HepG2 (cell line): Measurements from ENCODE around the gene PPP1R13B. TPM values are rescaled to one million over a fixed set of nuclear protein-coding genes. Genes with fewer than 3 reads are reported as not detected.

Source experiments
- ATF7 ChIP-seq, 2 experiments: fragments of 450-650 bp in 1 of 2; sonication (generic) in 1 of 2; formaldehyde crosslinking in 1 of 2; IDR thresholded peaks; 2 replicates each; pipeline versions ENCODE4 v1.4.0 to v1.6.1; 2016 to 2020; ENCODE audit warnings: antibody characterized with exemption in 1 of 2, mild to moderate bottlenecking in 1 of 2, missing genetic modification reagents in 1 of 2
- NFE2L2 ChIP-seq: fragments of 150-350 bp; IDR thresholded peaks from 2 replicates; pipeline ENCODE4 v1.6.1; 2014; ENCODE audit warnings: low read length
- NFRKB ChIP-seq: fragments of 450-650 bp; IDR thresholded peaks from 2 replicates; pipeline ENCODE4 v1.6.1; 2017
- POLR2A ChIP-seq, 2 experiments: IDR thresholded peaks; 2 replicates each; pipeline ENCODE4 v1.6.1; 2011; ENCODE audit warnings: low read depth in 2 of 2, low read length in 2 of 2, mild to moderate bottlenecking in 1 of 2, moderate library complexity in 1 of 2; ENCODE audit not compliant: insufficient read depth in 1 of 2
- POLR2AphosphoS5 ChIP-seq: IDR thresholded peaks from 2 replicates; pipeline ENCODE4 v1.6.1; 2012; ENCODE audit warnings: low read depth, low read length
- SIN3A ChIP-seq: IDR thresholded peaks from 2 replicates; pipeline ENCODE4 v1.6.1; 2011; ENCODE audit warnings: low read depth, mild to moderate bottlenecking, control low read depth, low read length, borderline replicate concordance
- SRY ChIP-seq: sonication (generic); formaldehyde crosslinking; IDR thresholded peaks from 2 replicates; pipeline ENCODE4 v1.8.0; 2022; ENCODE audit warnings: mild to moderate bottlenecking, missing genetic modification reagents
- TGIF2 ChIP-seq: IDR thresholded peaks from 2 replicates; pipeline ENCODE4 v1.6.1; 2016; ENCODE audit warnings: control low read depth, missing compliant biosample characterization
- TIGD3 ChIP-seq: sonication (generic); formaldehyde crosslinking; IDR thresholded peaks from 2 replicates; pipeline ENCODE4 v1.5.1; 2020; ENCODE audit warnings: mild to moderate bottlenecking, missing genetic modification reagents, borderline replicate concordance
- ZNF335 ChIP-seq: sonication (generic); formaldehyde crosslinking; IDR thresholded peaks from 2 replicates; pipeline ENCODE4 v1.4.0; 2020; ENCODE audit warnings: missing genetic modification reagents
- ZNF460 ChIP-seq: sonication (generic); formaldehyde crosslinking; IDR thresholded peaks from 2 replicates; pipeline ENCODE4 v1.5.1; 2020; ENCODE audit warnings: missing genetic modification reagents, mild to moderate bottlenecking, borderline replicate concordance
- ZNF678 ChIP-seq: sonication (generic); formaldehyde crosslinking; IDR thresholded peaks from 2 replicates; pipeline ENCODE4 v1.4.0; 2020; ENCODE audit warnings: mild to moderate bottlenecking, missing genetic modification reagents
- ZNF737 ChIP-seq: sonication (generic); formaldehyde crosslinking; IDR thresholded peaks from 2 replicates; pipeline ENCODE4 v1.5.0; 2020; ENCODE audit warnings: missing genetic modification reagents, mild to moderate bottlenecking, borderline replicate concordance
- ZNF772 ChIP-seq: sonication (generic); formaldehyde crosslinking; IDR thresholded peaks from 2 replicates; pipeline ENCODE4 v1.5.0; 2020; ENCODE audit warnings: mild to moderate bottlenecking, missing genetic modification reagents
- ZNF878 ChIP-seq: sonication (generic); formaldehyde crosslinking; IDR thresholded peaks from 2 replicates; pipeline ENCODE4 v1.8.1; 2023; ENCODE audit warnings: mild to moderate bottlenecking, missing genetic modification reagents, moderate library complexity
- polyA plus RNA-seq, 8 experiments: library from polyadenylated mRNA; depleted of rRNA in 3 of 8; stranded (reverse) in 7 of 8; unstranded in 1 of 8; fragments of >200 nt; fragmentation: Illumina TruSeq in 4 of 8; extraction: Trizol in 4 of 8; gene quantifications; 2 replicates each; pipeline versions ENCODE4 v1.2.1 to v1.2.3, GENCODE V29; 2011 to 2016; ENCODE audit warnings: low read depth in 4 of 8, missing spikeins in 1 of 8, mixed read lengths in 1 of 8; ENCODE audit not compliant: insufficient read depth in 1 of 8
- total RNA-seq, 5 experiments: library from RNA; depleted of rRNA; stranded (reverse); fragments of >200 nt; fragmentation: Illumina TruSeq; extraction: Trizol; gene quantifications; 2 replicates each; pipeline ENCODE4 v1.2.3, GENCODE V29; 2016; ENCODE audit warnings: low read depth in 1 of 5
- TF ChIP-seq, protein P1 (sequence below): sonication (generic); formaldehyde crosslinking; IDR thresholded peaks from 2 replicates; pipeline ENCODE4 v1.4.0; 2020; ENCODE audit warnings: missing genetic modification reagents, mild to moderate bottlenecking, borderline replicate concordance
- TF ChIP-seq, protein P2 (sequence below): sonication (generic); formaldehyde crosslinking; IDR thresholded peaks from 2 replicates; pipeline ENCODE4 v1.5.1; 2020; ENCODE audit warnings: mild to moderate bottlenecking, moderate library complexity, missing genetic modification reagents
- TF ChIP-seq, protein P3 (sequence below): sonication (generic); formaldehyde crosslinking; IDR thresholded peaks from 2 replicates; pipeline ENCODE4 v1.4.0; 2020; ENCODE audit warnings: missing genetic modification reagents, mild to moderate bottlenecking, borderline replicate concordance

The PPP1R13B gene
- total and polyA plus RNA-seq, 2 of the 13 experiments (the other 11 are each of a cell fraction or from before 2014, with no cell fraction given) = 4.6 to 9.4 TPM

DNA sequence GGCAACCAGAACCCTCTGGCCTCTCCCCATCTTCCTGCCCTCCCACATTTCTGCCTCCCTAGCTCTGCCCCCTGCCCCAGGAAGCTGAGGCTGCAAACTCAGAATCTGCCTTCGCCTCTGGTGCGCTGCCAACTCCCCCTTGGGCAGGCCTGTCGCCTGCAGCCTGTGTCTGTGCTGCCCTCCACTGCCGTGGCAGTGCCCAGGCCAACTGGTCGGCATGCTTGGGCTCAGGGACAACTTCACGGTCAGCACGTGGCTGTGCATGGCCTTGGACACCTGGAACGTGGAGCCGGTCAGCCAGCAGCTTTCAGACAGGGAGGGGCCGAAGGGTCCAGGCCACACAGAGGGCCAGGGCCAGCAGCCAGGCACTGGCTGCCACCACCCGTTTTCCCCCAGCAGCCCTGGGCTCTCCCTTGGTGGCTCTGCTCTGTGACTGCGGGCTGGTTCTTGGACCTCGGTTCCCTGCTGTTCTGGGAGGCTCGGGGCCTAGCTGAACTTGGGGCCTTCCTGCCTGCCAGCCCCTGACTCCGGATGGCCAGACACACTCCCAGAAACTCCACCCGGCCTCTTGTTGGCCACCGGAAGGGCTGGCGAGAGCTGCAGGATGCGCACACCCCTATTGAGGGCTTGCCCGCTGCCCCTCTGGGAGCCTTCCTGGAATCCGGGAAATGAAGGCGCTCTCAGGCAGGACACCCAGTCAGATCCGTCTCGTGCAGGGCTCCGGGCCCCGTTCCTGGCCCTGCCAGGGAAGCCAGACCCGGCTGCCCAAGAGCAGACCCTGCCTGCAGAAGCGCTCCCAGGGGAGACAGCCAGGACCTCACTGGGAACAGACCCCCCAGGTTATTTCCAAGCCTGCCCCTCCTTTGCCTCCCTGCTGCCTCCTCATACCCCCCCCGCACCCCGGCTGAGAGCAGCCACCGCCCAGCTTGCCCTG lies 34.2 kb upstream of the PPP1R13B start (continued):
- TF ChIP-seq, protein P1, sequence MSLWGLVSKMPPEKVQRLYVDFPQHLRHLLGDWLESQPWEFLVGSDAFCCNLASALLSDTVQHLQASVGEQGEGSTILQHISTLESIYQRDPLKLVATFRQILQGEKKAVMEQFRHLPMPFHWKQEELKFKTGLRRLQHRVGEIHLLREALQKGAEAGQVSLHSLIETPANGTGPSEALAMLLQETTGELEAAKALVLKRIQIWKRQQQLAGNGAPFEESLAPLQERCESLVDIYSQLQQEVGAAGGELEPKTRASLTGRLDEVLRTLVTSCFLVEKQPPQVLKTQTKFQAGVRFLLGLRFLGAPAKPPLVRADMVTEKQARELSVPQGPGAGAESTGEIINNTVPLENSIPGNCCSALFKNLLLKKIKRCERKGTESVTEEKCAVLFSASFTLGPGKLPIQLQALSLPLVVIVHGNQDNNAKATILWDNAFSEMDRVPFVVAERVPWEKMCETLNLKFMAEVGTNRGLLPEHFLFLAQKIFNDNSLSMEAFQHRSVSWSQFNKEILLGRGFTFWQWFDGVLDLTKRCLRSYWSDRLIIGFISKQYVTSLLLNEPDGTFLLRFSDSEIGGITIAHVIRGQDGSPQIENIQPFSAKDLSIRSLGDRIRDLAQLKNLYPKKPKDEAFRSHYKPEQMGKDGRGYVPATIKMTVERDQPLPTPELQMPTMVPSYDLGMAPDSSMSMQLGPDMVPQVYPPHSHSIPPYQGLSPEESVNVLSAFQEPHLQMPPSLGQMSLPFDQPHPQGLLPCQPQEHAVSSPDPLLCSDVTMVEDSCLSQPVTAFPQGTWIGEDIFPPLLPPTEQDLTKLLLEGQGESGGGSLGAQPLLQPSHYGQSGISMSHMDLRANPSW (CRISPR knock-in tag) = peak; percentile 41; the same call in 1 of the 2 replicates
- no peak for TF ChIP-seq ZNF678
- TF ChIP-seq SRY (CRISPR knock-in tag) = peak; percentile 98
- no peak; the same call in 1 of the 2 replicates for TF ChIP-seq ZNF460 (CRISPR knock-in tag)
- peak; percentile 98; the same call in 1 of the 2 replicates for TF ChIP-seq TIGD3
- TF ChIP-seq NFE2L2 = no peak
- no peak for TF ChIP-seq SIN3A
- TF ChIP-seq, protein P2, sequence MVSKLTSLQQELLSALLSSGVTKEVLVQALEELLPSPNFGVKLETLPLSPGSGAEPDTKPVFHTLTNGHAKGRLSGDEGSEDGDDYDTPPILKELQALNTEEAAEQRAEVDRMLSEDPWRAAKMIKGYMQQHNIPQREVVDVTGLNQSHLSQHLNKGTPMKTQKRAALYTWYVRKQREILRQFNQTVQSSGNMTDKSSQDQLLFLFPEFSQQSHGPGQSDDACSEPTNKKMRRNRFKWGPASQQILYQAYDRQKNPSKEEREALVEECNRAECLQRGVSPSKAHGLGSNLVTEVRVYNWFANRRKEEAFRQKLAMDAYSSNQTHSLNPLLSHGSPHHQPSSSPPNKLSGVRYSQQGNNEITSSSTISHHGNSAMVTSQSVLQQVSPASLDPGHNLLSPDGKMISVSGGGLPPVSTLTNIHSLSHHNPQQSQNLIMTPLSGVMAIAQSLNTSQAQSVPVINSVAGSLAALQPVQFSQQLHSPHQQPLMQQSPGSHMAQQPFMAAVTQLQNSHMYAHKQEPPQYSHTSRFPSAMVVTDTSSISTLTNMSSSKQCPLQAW (CRISPR knock-in tag) = peak; percentile 94
- TF ChIP-seq ATF7 (IDR thresholded peaks at IDR 0.05) = no peak
- TF ChIP-seq ATF7 (CRISPR knock-in tag; IDR thresholded peaks at IDR 0.05) = peak; percentile 72; the same call in 1 of the 2 replicates
- TF ChIP-seq ZNF737 (CRISPR knock-in tag) = peak; percentile 33; the same call in 1 of the 2 replicates
- peak; percentile 55; the same call in 1 of the 2 replicates for TF ChIP-seq ZNF878 (CRISPR knock-in tag)
- TF ChIP-seq POLR2AphosphoS5 = peak; percentile 56
- TF ChIP-seq ZNF772 (CRISPR knock-in tag) = peak; percentile 95; the same call in 1 of the 2 replicates
- TF ChIP-seq ZNF335 = peak; percentile 63; the same call in 1 of the 2 replicates
- TF ChIP-seq, protein P3, sequence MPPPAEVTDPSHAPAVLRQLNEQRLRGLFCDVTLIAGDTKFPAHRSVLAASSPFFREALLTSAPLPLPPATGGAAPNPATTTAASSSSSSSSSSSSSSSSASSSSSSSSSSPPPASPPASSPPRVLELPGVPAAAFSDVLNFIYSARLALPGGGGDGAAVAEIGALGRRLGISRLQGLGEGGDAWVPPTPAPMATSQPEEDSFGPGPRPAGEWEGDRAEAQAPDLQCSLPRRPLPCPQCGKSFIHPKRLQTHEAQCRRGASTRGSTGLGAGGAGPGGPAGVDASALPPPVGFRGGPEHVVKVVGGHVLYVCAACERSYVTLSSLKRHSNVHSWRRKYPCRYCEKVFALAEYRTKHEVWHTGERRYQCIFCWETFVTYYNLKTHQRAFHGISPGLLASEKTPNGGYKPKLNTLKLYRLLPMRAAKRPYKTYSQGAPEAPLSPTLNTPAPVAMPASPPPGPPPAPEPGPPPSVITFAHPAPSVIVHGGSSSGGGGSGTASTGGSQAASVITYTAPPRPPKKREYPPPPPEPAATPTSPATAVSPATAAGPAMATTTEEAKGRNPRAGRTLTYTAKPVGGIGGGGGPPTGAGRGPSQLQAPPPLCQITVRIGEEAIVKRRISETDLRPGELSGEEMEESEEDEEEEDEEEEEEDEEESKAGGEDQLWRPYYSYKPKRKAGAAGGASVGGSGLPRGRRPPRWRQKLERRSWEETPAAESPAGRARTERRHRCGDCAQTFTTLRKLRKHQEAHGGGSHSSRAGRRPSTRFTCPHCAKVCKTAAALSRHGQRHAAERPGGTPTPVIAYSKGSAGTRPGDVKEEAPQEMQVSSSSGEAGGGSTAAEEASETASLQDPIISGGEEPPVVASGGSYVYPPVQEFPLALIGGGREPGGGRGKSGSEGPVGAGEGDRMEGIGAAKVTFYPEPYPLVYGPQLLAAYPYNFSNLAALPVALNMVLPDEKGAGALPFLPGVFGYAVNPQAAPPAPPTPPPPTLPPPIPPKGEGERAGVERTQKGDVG (CRISPR knock-in tag) = peak; percentile 76; the same call in 1 of the 2 replicates
- TF ChIP-seq NFRKB = no peak
- TF ChIP-seq POLR2A (IDR thresholded peaks at IDR 0.05; ENCODE audit: insufficient read depth in 1 of 2, low read depth in 2 of 2, low read length in 2 of 2) = peak in 1 of 2 experiments; percentile 62; a peak in 2 of 4 replicates
- peak; percentile 95 for TF ChIP-seq TGIF2 (CRISPR knock-in tag)
